Psoas muscle (tissue), 8 donors: ENCODE measurements around the gene ZSWIM6. TPM values are rescaled to one million over a fixed set of nuclear protein-coding genes. Genes with fewer than 3 reads are reported as not detected.

Experiments
- ATAC-seq, 4 donors: fragments of 200-7000 bp; cut with Tn5 transposase; one replicate each; pipeline ENCODE4 v1.9.1; 2020; ENCODE audit warnings: moderate library complexity in 3 of 4, mild to moderate bottlenecking in 2 of 4
- DNase-seq, 2 donors: peaks; one replicate each; pipeline ENCODE4 v3.0.0-alpha.2; 2020
- H3K27ac ChIP-seq: fragments of 200-600 bp; one replicate; pipeline ENCODE4 v1.8.0; 2022
- H3K27me3 ChIP-seq, 3 donors: fragments of 200-600 bp in 1 of 3; one replicate each; pipeline versions ENCODE4 v1.6.1 to v1.8.0; 2013 to 2022; ENCODE audit warnings: low read length in 2 of 3, mild to moderate bottlenecking in 2 of 3, moderate library complexity in 1 of 3; ENCODE audit not compliant: insufficient read depth in 3 of 3
- H3K36me3 ChIP-seq, 2 donors: fragments of 200-600 bp in 1 of 2; one replicate each; pipeline versions ENCODE4 v1.6.1 to v1.8.0; 2013 to 2022; ENCODE audit warnings: low read depth in 1 of 2, mild to moderate bottlenecking in 1 of 2, moderate library complexity in 1 of 2; ENCODE audit not compliant: insufficient read depth in 1 of 2
- H3K4me1 ChIP-seq: fragments of 200-600 bp; one replicate; pipeline ENCODE4 v1.8.0; 2022
- H3K4me3 ChIP-seq: fragments of 200-600 bp; one replicate; pipeline ENCODE4 v1.8.0; 2022; ENCODE audit warnings: mild to moderate bottlenecking
- H3K9me3 ChIP-seq: fragments of 200-600 bp; one replicate; pipeline ENCODE4 v1.8.0; 2022
- WGBS, 3 donors: extraction: QIAGEN DNeasy Blood & Tissue Kit; methylation state at CpG; one replicate each; pipeline versions ENCODE4 v1.1.6 to v1.1.7; 2013; 5-methylcytosine and 5-hydroxymethylcytosine counted together
- intact Hi-C, 2 donors: fragments of 100-400 bp; cut with DNase I; formaldehyde crosslinking; loops; one replicate each; pipeline versions ENCODE4 v1.11.0 to v1.14.2; 2022
- polyA plus RNA-seq, 3 donors: library from polyadenylated mRNA; stranded (reverse); fragments of 200-250 nt; gene quantifications; one replicate each; pipeline ENCODE4 v1.2.3, GENCODE V29; 2013
- total RNA-seq, 4 donors: library from RNA; stranded (reverse); fragmentation: NEBNext Ultra II Directional in 2 of 4; extraction: Animal tissue kit (Norgen Biotek cat#: 25700) in 2 of 4; gene quantifications; one replicate each; pipeline versions ENCODE4 v1.2.1 to v1.2.4, GENCODE V29; 2021 to 2023
- TF ChIP-seq, protein P1 (sequence below): fragments of 200-600 bp; IDR thresholded peaks from one replicate; pipeline ENCODE4 v1.8.0; 2022; ENCODE audit warnings: antibody characterized with exemption
- donor health status: healthy with polysubstance abuse.
- donor health status: DM: no; HTN: no; CAD: no; lungs with moderate emphysema.
- donor health status: Bipolar disorder and iron deficiency.
- donor health status: healthy.
- donor health status: DM: yes; HTN: yes; CAD: no.
- donor health status: DM: no; HTN: no; CAD: no.
- donor health status: DM: no; HTN: no; CAD: no.
- donor health status: DM: yes; HTN: yes; CAD: no.

ZSWIM6 gene
- total and polyA plus RNA-seq, 7 donors = 1.4 to 6.3 (median 4.0) TPM

DNA sequence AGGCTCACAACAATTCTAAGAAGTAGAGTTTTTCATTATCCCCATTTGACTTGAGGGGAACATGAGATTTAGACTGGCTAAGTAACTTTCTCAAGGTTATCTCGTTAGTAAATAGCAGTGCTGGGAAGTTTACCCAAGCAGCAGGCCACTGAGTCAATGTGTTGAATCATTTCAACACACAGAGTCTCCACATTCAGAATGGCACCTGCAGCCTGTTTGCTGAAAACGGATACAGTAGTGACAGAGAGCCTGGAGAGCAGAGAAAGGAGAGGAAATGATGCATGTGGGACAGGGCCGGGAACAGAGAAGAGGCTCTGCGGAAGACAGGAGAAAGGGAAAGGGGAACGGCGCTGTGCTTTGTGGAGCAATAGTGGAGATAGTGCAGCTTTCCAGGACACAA, 33.5 kb upstream of the ZSWIM6 start:
- no peak overlapping the region for H3K27ac ChIP-seq
- WGBS, 3 donors = 80% methylated on average over 6 of the region's 6 CpGs
- no peak for DNase-seq
- TF ChIP-seq, protein P1, sequence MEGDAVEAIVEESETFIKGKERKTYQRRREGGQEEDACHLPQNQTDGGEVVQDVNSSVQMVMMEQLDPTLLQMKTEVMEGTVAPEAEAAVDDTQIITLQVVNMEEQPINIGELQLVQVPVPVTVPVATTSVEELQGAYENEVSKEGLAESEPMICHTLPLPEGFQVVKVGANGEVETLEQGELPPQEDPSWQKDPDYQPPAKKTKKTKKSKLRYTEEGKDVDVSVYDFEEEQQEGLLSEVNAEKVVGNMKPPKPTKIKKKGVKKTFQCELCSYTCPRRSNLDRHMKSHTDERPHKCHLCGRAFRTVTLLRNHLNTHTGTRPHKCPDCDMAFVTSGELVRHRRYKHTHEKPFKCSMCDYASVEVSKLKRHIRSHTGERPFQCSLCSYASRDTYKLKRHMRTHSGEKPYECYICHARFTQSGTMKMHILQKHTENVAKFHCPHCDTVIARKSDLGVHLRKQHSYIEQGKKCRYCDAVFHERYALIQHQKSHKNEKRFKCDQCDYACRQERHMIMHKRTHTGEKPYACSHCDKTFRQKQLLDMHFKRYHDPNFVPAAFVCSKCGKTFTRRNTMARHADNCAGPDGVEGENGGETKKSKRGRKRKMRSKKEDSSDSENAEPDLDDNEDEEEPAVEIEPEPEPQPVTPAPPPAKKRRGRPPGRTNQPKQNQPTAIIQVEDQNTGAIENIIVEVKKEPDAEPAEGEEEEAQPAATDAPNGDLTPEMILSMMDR = no peak
- peaks cover 25% of the 10 kb centered on the region for H3K4me1 ChIP-seq
- no peak overlapping the region for H3K4me3 ChIP-seq
- intact Hi-C loops = no loop called here
- H3K9me3 ChIP-seq = no peaks in the 10 kb centered on the region
- H3K27me3 ChIP-seq = peaks cover 0 to 2% (median 0%) of the 10 kb centered on the region in 3 donors
- peak in 2 of 4 donors; percentile 20 to 45 for ATAC-seq
- H3K36me3 ChIP-seq = no peaks in the 10 kb centered on the region

GRCh38 chr5:61299261-61299681, 32.8 kb upstream of the ZSWIM6 start:
- peak in 1 of 4 donors; percentile 26 for ATAC-seq

GRCh38 chr5:61301341-61302199, 30.5 kb upstream of the ZSWIM6 start:
- WGBS, 3 donors = 22 to 27% (median 24%) methylated on average over 9 of the region's 9 CpGs
- ATAC-seq (peak; percentile 98 to 99 (median 98)), DNase-seq (peak; percentile 70 to 83)
- Histone ChIP-seq H3K4me3 (no peak overlapping the region), H3K27ac (peak overlapping the region; percentile 20), H3K9me3 (no peaks in the 10 kb centered on the region), H3K4me1 (peaks cover 24% of the 10 kb centered on the region), H3K27me3 (peaks cover 0 to 10% (median 5%) of the 10 kb centered on the region in 3 donors), H3K36me3 (peaks cover 0 to 2% of the 10 kb centered on the region in 2 donors)
- intact Hi-C loops = no loop called here
- TF ChIP-seq, protein P1 = no peak

More at GRCh38 chr5:61299261-61299681, 32.8 kb upstream of the ZSWIM6 start:
- TF ChIP-seq, protein P1 = no peak
- no peak for DNase-seq
- 47 to 80% (median 53%) methylated on average over 5 of the region's 5 CpGs for WGBS, 3 donors
- Histone ChIP-seq H3K4me3 (no peak overlapping the region), H3K27me3 (peaks cover 0 to 3% (median 0%) of the 10 kb centered on the region in 3 donors), H3K9me3 (no peaks in the 10 kb centered on the region), H3K4me1 (peaks cover 24% of the 10 kb centered on the region), H3K27ac (no peak overlapping the region), H3K36me3 (no peaks in the 10 kb centered on the region)
- intact Hi-C loops = no loop called here

DNA sequence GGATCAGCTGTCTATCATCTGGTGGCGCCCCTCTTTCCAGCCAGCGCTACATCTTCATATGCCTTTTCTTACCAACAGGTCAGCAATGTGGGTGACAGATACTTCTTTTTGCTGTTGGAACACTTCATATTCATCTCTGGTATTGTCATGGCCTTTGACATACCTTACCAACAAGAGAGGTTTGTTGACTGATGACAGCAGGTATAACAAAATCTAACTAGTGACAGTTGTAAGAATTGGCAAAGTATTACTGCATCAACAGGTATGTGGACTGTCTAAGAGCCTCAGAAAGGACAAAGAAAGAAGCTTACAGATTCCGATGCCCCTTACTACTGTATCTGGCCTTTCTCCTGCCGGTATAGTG, 29.9 kb upstream of the ZSWIM6 start:
- H3K36me3 ChIP-seq = peaks cover 0 to 2% of the 10 kb centered on the region in 2 donors
- H3K4me3 ChIP-seq = no peak overlapping the region
- no peak for ATAC-seq
- peak overlapping the region; percentile 20 for H3K27ac ChIP-seq
- intact Hi-C loops = no loop called here
- 55 to 65% (median 63%) methylated on average over 4 of the region's 4 CpGs for WGBS, 3 donors
- H3K9me3 ChIP-seq = no peaks in the 10 kb centered on the region
- TF ChIP-seq, protein P1 = no peak
- no peak for DNase-seq
- H3K4me1 ChIP-seq = peaks cover 24% of the 10 kb centered on the region
- peaks cover 0 to 10% (median 5%) of the 10 kb centered on the region in 3 donors for H3K27me3 ChIP-seq
